ENCODE measurements around the gene CXCR5. TPM values are rescaled to one million over a fixed set of nuclear protein-coding genes. Genes with fewer than 3 reads are reported as not detected.
"Not testable (repeated sequence)": the region's sequence is repeated elsewhere in the genome, so short reads cannot be mapped to it uniquely, and the experiment has no call there.

CXCR5 gene
- total and polyA plus RNA-seq, 7 donors: under 0.01 to 11.5 (median 0.23) TPM; not detected in 4

DNA sequence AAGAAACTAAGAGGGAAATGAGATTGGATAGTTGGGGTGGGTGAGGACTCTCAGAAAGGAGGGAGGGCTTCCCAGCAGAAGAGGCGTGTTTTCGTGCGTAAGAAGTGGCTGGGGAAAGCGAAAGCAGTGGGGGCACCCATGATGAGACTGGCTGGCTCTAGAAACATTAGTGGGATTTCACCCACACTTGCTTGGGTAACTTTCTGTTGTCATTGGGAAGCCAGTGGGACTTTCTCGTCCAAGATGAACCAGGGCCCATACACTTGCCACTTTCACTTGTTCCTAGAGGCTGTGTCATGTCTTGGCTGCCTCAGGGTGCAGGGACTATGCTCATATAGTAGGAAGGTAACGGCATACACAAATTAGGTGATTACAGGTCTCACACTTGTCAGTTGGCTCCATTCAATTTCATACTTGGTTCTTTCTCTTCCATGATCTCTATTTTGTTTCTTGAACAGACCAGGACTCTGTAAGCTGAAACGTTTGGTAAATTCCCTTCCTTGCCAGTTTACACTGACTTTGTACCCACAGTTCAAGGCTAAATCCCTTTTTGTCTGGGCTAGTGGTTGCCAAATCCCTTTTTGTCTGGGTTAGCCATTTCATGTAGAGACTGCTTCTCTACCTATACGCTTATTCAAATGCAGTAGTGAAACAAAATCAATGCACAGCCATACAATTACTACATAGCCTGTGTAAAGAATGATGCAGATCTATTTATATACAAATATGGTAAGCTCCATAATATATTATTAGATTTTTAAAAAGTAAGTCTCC lies 42.0 kb upstream of the CXCR5 start:
- Histone ChIP-seq H3K27me3 (no peaks in the 10 kb centered on the region), H3K27ac (peak overlapping the region; percentile 34 to 73 (median 50)), H3K36me3 (no peaks in the 10 kb centered on the region), H3K9me3 (no peaks in the 10 kb centered on the region), H3K4me1 (peaks cover 0 to 17% (median 13%) of the 10 kb centered on the region in 4 donors), H3K4me3 (no peak overlapping the region)
- TF ChIP-seq, protein P1, sequence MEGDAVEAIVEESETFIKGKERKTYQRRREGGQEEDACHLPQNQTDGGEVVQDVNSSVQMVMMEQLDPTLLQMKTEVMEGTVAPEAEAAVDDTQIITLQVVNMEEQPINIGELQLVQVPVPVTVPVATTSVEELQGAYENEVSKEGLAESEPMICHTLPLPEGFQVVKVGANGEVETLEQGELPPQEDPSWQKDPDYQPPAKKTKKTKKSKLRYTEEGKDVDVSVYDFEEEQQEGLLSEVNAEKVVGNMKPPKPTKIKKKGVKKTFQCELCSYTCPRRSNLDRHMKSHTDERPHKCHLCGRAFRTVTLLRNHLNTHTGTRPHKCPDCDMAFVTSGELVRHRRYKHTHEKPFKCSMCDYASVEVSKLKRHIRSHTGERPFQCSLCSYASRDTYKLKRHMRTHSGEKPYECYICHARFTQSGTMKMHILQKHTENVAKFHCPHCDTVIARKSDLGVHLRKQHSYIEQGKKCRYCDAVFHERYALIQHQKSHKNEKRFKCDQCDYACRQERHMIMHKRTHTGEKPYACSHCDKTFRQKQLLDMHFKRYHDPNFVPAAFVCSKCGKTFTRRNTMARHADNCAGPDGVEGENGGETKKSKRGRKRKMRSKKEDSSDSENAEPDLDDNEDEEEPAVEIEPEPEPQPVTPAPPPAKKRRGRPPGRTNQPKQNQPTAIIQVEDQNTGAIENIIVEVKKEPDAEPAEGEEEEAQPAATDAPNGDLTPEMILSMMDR (IDR thresholded peaks at IDR 0.05): no peak
- TF ChIP-seq POLR2A (IDR thresholded peaks at IDR 0.05) (no peak), EP300 (IDR thresholded peaks at IDR 0.05) (no peak), POLR2AphosphoS5 (IDR thresholded peaks at IDR 0.05) (no peak)
- DNase-seq: no peak
- intact Hi-C loops (cut with DNase I): no loop called here
- 78 to 80% methylated on average over 8 of the region's 8 CpGs for WGBS, 2 donors

DNA sequence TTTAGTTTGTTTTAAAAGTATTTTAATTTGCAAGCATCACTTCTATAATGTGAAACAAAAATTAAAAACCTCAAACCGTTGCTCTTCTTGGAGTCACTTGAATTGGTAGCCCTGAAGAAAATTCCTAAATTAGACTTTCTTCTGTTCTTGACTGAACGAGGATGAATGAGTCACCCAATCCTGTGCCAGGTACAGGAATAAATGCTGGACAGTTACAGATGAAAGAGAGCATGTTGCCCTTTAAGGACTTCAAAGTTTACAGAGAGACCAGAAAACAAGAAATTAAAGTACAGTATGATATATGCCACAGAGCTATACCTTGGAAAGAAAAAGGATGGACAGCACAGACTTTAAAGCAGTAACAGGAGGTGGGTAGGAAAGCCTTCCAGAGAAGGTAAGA lies 41.3 kb upstream of the CXCR5 start:
- DNase-seq: no peak
- intact Hi-C loops (cut with DNase I): no loop called here

DNA sequence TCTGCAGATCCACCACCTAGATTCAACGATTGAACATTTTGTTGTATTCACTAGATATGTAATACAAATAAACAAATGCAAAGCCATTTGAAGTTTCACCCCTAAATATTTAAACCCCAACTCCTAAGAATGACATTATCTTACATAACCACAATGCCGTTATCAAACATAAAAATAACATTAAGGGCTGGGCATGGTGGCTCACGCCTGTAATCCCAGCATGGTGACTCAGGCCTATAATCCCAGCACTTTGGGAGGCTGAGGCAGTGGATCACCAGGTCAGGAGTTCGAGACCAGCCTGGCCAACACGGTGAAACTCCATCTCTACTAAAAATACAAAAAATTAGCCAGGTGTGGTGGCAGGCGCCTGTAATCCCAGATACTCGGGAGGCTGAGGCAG lies 40.8 kb upstream of the CXCR5 start:
- H3K27me3 ChIP-seq; H3K9me3 ChIP-seq; intact Hi-C loops (cut with DNase I); H3K36me3 ChIP-seq; H3K4me3 ChIP-seq; DNase-seq: not testable (repeated sequence)
- peak overlapping the region; percentile 34 to 73 (median 50) for H3K27ac ChIP-seq
- 83 to 91% methylated on average over 7 of the region's 7 CpGs for WGBS, 2 donors
- peaks cover 0 to 17% (median 13%) of the 10 kb centered on the region in 4 donors for H3K4me1 ChIP-seq

More for the DNA sequence above, 41.3 kb upstream of the CXCR5 start:
- Histone ChIP-seq H3K36me3 (no peaks in the 10 kb centered on the region), H3K4me3 (no peak overlapping the region), H3K9me3 (no peaks in the 10 kb centered on the region), H3K27me3 (no peaks in the 10 kb centered on the region), H3K27ac (peak overlapping the region; percentile 34 to 73 (median 50)), H3K4me1 (peaks cover 0 to 17% (median 13%) of the 10 kb centered on the region in 4 donors)
- 30 to 45% methylated on average over 2 of the region's 2 CpGs for WGBS, 2 donors
- TF ChIP-seq EP300 (IDR thresholded peaks at IDR 0.05) (no peak), POLR2AphosphoS5 (IDR thresholded peaks at IDR 0.05) (no peak), POLR2A (IDR thresholded peaks at IDR 0.05) (no peak)
- TF ChIP-seq, protein P1 (IDR thresholded peaks at IDR 0.05): no peak

DNA sequence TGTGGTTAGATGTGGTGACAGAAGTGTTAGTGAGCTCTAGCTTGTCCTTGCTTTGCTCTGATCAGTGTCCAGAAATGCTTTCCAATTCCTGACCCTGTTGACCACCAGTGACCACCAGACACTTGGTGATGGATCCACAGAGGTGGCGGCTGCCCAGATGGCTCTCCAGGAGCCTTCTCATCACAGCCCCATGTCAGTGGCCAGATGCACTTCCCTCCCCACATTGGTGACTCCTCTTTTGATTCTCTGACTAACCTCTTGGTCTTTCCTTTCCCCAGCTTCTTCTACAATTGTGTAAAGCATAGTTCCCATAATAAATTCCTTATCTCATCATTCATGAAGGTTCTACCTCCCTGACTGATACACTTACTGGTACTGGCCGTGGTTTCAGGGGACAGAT lies 40.1 kb upstream of the CXCR5 start:
- no peak for TF ChIP-seq POLR2AphosphoS5 (IDR thresholded peaks at IDR 0.05)
- TF ChIP-seq, protein P1 (IDR thresholded peaks at IDR 0.05): no peak
- no peak for TF ChIP-seq POLR2A (IDR thresholded peaks at IDR 0.05)
- TF ChIP-seq EP300 (IDR thresholded peaks at IDR 0.05): no peak
- 90 to 91% methylated on average over 2 of the region's 2 CpGs for WGBS, 2 donors
- Histone ChIP-seq H3K27me3 (no peaks in the 10 kb centered on the region), H3K9me3 (no peaks in the 10 kb centered on the region), H3K4me3 (no peak overlapping the region), H3K4me1 (peaks cover 0 to 17% (median 13%) of the 10 kb centered on the region in 4 donors), H3K27ac (no peak overlapping the region), H3K36me3 (no peaks in the 10 kb centered on the region)
- intact Hi-C loops (cut with DNase I): no loop called here
- DNase-seq: no peak

DNA sequence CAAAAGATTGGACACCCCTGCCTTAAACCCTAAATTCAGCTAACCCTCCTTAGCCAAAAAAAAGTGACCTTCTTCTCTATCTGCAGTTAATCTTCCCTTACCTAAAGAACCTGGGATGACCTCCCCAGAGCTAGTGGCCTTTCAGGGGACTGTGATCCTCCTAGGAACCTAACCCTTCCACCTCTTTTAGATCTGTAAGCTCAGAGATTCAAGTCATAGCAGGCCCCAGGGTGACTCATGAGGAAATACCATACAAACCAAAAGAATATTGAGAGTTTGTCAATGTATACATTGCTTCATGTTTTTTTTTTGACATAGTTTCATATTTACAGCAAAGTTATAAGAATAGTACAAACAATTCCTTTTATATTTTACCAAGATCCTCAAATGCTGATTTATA lies 38.3 kb upstream of the CXCR5 start:
- DNase-seq: no peak
- TF ChIP-seq POLR2AphosphoS5 (IDR thresholded peaks at IDR 0.05) (no peak), EP300 (IDR thresholded peaks at IDR 0.05) (no peak), POLR2A (IDR thresholded peaks at IDR 0.05) (no peak)
- TF ChIP-seq, protein P1 (IDR thresholded peaks at IDR 0.05): no peak
- intact Hi-C loops (cut with DNase I): no loop called here

More for the DNA sequence above, 38.3 kb upstream of the CXCR5 start:
- Histone ChIP-seq H3K9me3 (no peaks in the 10 kb centered on the region), H3K4me3 (no peak overlapping the region), H3K27ac (no peak overlapping the region), H3K36me3 (no peaks in the 10 kb centered on the region), H3K27me3 (no peaks in the 10 kb centered on the region), H3K4me1 (peaks cover 0 to 17% (median 13%) of the 10 kb centered on the region in 4 donors)

Data from sigmoid colon (tissue), 7 donors.